OCI-LY7 (cell line): Measurements from ENCODE around the gene OR56A1.

Source experiments
- EZH2phosphoT487 ChIP-seq: fragments of 200-600 bp; sonication (generic); IDR thresholded peaks from 2 replicates; pipeline ENCODE4 v1.6.1; 2018; ENCODE audit warnings: low read depth, borderline replicate concordance, mild to moderate bottlenecking, mixed run types, antibody characterized with exemption, low read length, moderate library complexity, mixed read lengths
- TF ChIP-seq, protein P1 (sequence below): fragments of 200-600 bp; sonication (generic); conservative IDR thresholded peaks from 2 replicates; pipeline ENCODE4 v1.5.1; 2014; ENCODE audit warnings: mild to moderate bottlenecking, antibody characterized with exemption, low read length, moderate library complexity, mixed read lengths

DNA sequence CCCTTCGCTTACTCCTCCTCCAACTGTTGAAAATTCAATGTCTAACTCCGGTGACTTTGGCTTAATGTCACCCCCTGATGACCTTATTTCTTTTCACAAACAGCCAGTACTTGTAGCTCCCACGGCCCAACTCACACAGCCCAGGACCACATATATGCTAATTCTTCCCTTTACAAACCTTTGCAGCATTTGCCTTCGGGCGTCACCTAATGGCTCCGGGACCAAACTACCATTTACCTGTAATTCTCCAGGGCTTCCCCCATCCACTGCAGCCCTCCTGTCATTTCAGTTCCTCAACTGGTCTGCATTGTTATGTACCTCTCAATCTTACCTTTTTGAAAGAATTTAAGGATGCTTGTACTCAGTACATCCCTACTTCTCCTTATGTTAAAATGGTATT is 47.2 kb upstream of the OR56A1 start:
- TF ChIP-seq, protein P1, sequence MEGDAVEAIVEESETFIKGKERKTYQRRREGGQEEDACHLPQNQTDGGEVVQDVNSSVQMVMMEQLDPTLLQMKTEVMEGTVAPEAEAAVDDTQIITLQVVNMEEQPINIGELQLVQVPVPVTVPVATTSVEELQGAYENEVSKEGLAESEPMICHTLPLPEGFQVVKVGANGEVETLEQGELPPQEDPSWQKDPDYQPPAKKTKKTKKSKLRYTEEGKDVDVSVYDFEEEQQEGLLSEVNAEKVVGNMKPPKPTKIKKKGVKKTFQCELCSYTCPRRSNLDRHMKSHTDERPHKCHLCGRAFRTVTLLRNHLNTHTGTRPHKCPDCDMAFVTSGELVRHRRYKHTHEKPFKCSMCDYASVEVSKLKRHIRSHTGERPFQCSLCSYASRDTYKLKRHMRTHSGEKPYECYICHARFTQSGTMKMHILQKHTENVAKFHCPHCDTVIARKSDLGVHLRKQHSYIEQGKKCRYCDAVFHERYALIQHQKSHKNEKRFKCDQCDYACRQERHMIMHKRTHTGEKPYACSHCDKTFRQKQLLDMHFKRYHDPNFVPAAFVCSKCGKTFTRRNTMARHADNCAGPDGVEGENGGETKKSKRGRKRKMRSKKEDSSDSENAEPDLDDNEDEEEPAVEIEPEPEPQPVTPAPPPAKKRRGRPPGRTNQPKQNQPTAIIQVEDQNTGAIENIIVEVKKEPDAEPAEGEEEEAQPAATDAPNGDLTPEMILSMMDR: no peak
- no peak for TF ChIP-seq EZH2phosphoT487
